Central memory CD8-positive, alpha-beta T cell (primary cell): Measurements from ENCODE around the gene RUNX2.

Experiments
- ATAC-seq: fragments of 150-1000 bp; cut with Tn5 transposase; replicated peaks from 2 replicates; pipeline ENCODE4 v1.10.0; 2022; ENCODE audit warnings: mild to moderate bottlenecking, moderate FRiP score, moderate number of reproducible peaks; ENCODE audit not compliant: poor library complexity, severe bottlenecking; ENCODE audit errors: extremely low read depth
- DNase-seq, 2 donors: peaks; one replicate each; pipeline ENCODE4 v3.0.0; 2021; ENCODE audit warnings: low spot score in 2 of 2
- H3K27ac Mint-ChIP-seq: one replicate; pipeline ENCODE4 v1.8.0; 2022; ENCODE audit warnings: low read depth, mild to moderate bottlenecking, moderate library complexity, mixed read lengths
- H3K27me3 Mint-ChIP-seq: one replicate; pipeline ENCODE4 v1.8.0; 2022; ENCODE audit warnings: mixed read lengths
- H3K36me3 Mint-ChIP-seq: one replicate; pipeline ENCODE4 v1.8.0; 2022; ENCODE audit warnings: mild to moderate bottlenecking, moderate library complexity, mixed read lengths; ENCODE audit not compliant: insufficient read depth
- H3K4me1 Mint-ChIP-seq: one replicate; pipeline ENCODE4 v1.8.0; 2022; ENCODE audit warnings: mixed read lengths
- H3K4me3 Mint-ChIP-seq: one replicate; pipeline ENCODE4 v1.8.0; 2022; ENCODE audit warnings: mild to moderate bottlenecking, moderate library complexity, mixed read lengths
- H3K9me3 Mint-ChIP-seq: one replicate; pipeline ENCODE4 v1.8.0; 2022; ENCODE audit warnings: mixed read lengths

Gene RUNX2

DNA sequence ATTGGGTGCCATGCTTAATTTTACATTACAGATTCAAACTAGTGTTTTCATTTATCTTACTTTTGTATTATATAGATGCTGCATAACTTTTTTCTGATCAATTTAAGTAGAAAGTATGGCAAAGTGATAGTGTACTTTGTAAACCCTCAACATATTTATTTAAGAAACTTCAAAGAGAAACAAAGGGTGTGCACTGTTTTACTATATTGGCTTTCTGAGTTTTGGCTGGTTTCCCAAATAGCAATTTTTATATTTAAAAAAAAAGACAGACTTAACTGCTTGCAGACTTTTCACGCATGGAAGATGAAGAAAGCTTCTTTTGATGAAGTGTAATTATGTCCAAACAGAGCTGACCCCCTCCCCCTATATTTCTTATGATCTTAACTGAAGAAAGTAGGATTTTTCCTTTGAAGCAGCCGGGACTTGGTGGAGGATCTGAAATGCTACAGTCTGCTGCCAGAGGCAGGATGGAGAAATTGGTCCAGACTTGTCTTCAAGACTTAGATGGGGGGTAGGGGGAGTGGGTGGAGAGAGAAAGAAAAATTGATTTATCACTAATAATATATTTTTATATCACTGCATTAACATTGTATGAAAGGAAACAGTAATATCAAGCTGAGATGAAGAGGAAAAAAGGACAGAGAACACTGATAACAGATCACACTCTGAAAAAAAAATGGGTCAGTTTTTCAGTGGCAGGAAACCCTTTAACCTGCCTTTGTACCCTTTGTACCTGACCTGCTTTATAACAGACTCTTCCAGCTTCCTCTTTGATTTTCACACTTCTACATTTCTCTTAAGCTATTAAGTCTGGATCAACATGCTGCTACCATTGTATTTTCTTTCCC, 105.6 kb downstream of the RUNX2 start:
- peaks cover 6% of the 10 kb centered on the region for H3K36me3 Mint-ChIP-seq
- ATAC-seq, result no peak
- no peaks in the 10 kb centered on the region for H3K27me3 Mint-ChIP-seq

DNA sequence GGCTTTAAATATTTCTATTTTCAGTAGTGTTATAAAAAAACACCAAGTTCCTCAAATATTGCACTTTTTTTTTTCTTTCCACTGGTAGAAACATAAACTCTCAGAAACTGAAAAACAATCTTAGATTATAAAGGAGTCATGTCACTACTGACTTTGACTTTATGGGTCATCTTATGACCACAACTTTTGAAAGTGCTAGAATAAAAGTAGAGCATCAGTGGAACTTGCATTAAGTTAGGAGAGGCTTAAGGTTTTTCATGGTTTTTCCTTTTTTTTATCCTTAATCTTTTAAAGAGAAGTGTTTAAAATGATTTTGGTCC, 106.2 kb downstream of the RUNX2 start:
- ATAC-seq, result no peak

More for the DNA sequence above, 105.6 kb downstream of the RUNX2 start:
- Mint-ChIP-seq H3K27ac (no peak overlapping the region), H3K9me3 (no peaks in the 10 kb centered on the region), H3K4me1 (peaks cover 53% of the 10 kb centered on the region), H3K4me3 (no peak overlapping the region)
- no peak for DNase-seq

DNA sequence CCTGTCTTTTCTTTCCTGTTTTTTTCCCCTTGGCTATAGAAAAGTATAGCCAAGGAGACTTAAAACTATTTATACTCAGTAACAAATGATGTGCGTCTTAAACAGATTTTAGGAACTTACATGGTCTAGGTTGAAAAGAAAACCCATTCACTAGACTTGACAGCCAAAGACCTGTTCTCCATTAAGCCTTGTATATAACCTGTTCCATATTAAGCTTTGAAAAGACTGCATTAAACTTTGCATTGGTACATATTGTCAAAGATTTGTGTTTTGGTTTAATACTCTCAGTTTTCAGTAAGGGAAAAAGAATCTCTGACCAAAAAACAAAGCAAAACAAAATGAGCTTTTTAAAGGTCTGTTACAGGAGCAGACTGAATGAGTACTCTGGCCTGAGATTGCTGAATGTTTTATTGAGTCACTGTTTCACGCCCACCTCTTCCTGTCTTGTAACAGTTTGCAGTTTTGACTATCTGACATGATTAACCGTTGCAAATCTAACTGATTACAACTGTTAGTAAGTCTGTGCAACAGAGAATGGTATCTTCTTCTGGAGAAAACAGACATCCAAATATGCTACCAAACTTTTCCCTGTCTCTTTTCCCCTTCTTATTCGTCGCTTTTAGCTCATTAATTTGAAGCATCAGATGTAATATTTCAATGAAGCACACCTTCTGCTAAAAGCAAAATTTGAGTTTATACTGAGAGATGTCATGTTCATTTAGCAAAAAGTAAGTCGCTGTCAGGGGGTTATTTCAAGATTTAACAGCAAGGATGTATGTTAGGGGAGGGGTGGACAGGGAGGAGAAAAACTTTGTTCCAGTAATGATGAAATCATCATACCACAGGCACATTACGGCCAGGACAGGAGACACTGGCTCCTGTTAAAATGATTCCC, 108.7 kb downstream of the RUNX2 start:
- Mint-ChIP-seq H3K27ac (peak overlapping the region; percentile 8), H3K4me3 (peak overlapping the region; percentile 29), H3K4me1 (peaks cover 43% of the 10 kb centered on the region), H3K9me3 (no peaks in the 10 kb centered on the region), H3K36me3 (peaks cover 11% of the 10 kb centered on the region), H3K27me3 (no peaks in the 10 kb centered on the region)
- no peak for DNase-seq
- ATAC-seq, result peak; percentile 78

More for the DNA sequence above, 106.2 kb downstream of the RUNX2 start:
- H3K9me3 Mint-ChIP-seq, result no peaks in the 10 kb centered on the region
- H3K27me3 Mint-ChIP-seq, result no peaks in the 10 kb centered on the region
- H3K27ac Mint-ChIP-seq, result no peak overlapping the region
- H3K4me1 Mint-ChIP-seq, result peaks cover 53% of the 10 kb centered on the region
- peaks cover 8% of the 10 kb centered on the region for H3K36me3 Mint-ChIP-seq
- DNase-seq, result no peak
- H3K4me3 Mint-ChIP-seq, result no peak overlapping the region

DNA sequence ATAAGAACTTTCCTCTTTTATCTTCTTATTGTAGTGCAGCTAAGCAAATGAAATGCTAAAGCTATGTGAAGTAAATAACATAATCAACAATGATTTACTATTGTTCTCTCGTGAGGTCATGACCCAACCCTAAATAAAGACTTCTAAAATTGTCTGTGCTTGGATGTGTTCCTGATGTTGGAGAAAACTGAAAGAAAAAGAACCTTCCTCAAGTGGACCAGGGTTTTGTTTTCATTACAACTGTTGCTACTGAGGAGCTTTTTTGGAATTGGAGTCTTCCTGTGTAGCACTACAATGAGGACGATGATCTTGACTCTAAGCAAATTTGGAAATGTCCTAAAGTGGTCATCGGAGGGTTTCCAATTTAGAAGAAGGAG, 109.3 kb downstream of the RUNX2 start:
- Mint-ChIP-seq H3K4me1 (peaks cover 44% of the 10 kb centered on the region), H3K27me3 (no peaks in the 10 kb centered on the region), H3K36me3 (peaks cover 11% of the 10 kb centered on the region), H3K27ac (peak overlapping the region; percentile 8), H3K9me3 (no peaks in the 10 kb centered on the region), H3K4me3 (no peak overlapping the region)
- DNase-seq (no peak), ATAC-seq (no peak)

DNA sequence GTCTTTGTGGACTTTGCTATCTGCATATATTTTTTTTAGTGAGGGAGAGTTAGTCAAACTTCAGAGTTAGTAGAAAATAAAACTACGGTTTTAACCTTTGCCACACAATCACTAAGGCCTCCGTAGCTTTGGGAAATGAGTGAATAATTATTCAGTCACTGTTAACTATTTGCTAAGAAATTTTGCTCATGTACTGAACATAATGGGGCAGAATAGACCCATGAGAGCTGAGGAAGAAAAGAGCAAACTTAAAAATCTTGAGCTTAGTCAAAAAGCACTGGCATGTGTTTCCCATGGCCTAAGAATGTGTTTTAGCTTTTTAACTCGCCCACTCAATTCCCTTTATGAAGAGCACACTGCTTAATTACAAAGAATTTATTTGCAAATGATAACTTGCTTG, 110.0 kb downstream of the RUNX2 start:
- Mint-ChIP-seq H3K4me3 (no peak overlapping the region), H3K4me1 (peaks cover 44% of the 10 kb centered on the region), H3K9me3 (no peaks in the 10 kb centered on the region), H3K36me3 (peaks cover 11% of the 10 kb centered on the region), H3K27me3 (no peaks in the 10 kb centered on the region), H3K27ac (no peak overlapping the region)
- ATAC-seq (no peak), DNase-seq (no peak)

DNA sequence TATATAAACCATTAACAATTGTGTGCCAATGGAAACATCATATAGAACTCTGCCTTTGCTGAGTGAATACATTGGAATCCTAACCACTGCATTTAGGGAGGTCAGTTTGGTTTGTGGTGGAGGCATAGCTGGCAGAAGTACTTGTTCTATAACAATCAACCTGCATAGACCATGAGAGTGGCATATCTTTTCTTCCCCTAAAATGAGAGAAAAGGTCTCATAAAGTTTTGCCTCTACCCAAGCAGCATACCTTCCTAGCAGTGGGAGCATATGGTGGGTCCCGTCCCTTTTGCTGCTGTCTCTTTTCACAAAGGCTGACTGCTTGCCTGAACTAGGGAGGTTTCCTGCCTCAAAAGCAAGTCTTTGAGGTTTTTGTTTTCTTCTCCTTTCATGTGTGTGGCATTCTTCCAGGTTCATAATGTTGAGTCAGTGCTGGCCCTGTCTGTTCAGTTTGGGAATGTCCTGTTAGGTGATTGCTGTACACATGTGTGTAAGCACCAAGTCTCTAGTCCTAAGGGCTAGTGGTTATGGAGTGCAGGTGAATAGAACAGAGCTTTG, 110.8 kb downstream of the RUNX2 start:
- ATAC-seq (no peak), DNase-seq (no peak)
- Mint-ChIP-seq H3K36me3 (peaks cover 12% of the 10 kb centered on the region), H3K27me3 (no peaks in the 10 kb centered on the region), H3K9me3 (no peaks in the 10 kb centered on the region), H3K4me3 (no peak overlapping the region), H3K27ac (no peak overlapping the region), H3K4me1 (peaks cover 40% of the 10 kb centered on the region)

DNA sequence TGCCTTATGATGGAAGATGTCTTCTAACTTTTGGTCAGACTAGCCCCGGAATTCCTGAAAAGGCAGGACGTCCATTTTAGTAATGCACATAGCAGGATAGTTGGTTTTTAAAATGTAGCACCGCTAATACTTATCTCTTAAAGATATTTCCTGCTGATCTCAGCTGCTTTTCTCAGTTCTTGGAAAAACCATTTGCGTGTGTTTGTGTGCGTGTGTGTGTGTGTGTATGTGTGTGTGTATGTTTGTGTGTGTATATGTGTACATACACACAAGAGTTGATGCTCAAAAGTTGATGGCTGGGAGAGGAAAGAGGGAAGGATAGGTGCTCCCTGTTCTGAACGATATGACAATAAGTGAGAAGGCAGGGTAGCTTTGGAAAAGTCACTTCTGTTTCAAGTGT, 111.3 kb downstream of the RUNX2 start:
- DNase-seq, result no peak
- Mint-ChIP-seq H3K4me1 (peaks cover 34% of the 10 kb centered on the region), H3K36me3 (peaks cover 15% of the 10 kb centered on the region), H3K4me3 (no peak overlapping the region), H3K27me3 (no peaks in the 10 kb centered on the region), H3K27ac (no peak overlapping the region), H3K9me3 (no peaks in the 10 kb centered on the region)
- no peak for ATAC-seq

DNA sequence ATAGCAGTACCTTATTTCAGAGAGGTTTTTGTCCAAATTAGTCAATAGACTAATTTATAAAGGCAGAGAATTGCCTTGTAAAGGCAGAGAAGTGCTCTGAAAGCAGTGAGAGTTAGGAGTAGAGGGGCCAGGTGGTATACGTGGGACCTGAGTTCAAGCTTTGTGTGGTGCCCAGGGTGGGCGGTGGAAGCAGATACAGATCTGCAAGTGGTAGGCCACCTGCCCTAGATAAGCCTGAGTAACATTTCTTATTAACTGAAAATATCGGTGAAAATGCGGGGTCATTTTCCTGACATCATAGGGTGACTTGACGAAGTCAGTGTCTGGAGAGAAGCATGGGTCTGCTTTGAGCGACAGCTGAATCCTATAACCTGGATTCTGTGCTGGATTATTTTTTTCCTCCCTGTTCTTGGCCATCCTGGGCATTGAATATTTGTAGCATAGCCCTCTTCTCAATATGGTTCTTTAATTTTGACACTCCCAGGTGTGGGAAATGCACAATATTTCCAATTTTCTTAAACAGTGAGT, 111.8 kb downstream of the RUNX2 start:
- Mint-ChIP-seq H3K36me3 (peaks cover 15% of the 10 kb centered on the region), H3K4me1 (peaks cover 34% of the 10 kb centered on the region), H3K27me3 (no peaks in the 10 kb centered on the region), H3K4me3 (no peak overlapping the region), H3K9me3 (no peaks in the 10 kb centered on the region), H3K27ac (peak overlapping the region; percentile 37)
- ATAC-seq (no peak), DNase-seq (no peak)

DNA sequence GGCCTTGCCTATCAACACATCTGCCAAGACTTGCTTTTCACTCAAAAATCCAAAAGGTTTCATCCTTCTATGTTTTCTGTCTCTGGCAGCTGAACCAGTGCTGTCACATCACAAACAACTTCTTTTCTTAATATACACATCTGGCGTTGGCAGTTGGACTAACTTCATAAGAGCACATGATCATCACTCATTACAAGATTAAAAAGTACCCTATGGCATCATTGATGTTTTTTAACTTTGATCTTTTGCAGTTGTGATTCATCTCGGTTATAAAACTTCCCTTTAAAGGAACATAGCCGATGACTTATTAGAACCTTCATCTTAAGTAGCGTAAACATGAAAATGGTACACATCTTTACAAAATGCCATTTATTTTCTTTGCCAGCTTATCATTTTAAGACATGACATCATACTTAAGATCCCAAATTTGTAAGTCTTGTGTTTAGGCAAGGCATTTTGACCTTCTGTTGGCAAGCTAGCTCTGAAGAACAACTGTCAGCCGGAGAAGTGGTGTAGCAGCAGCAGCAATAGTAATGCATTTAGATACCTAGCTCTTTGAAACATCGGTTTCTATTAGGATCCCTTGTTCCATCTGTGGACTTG, 113.8 kb downstream of the RUNX2 start:
- Mint-ChIP-seq H3K27me3 (no peaks in the 10 kb centered on the region), H3K36me3 (peaks cover 17% of the 10 kb centered on the region), H3K27ac (peak overlapping the region; percentile 44), H3K4me3 (no peak overlapping the region), H3K4me1 (peaks cover 26% of the 10 kb centered on the region), H3K9me3 (no peaks in the 10 kb centered on the region)
- no peak for ATAC-seq
- DNase-seq, result no peak

DNA sequence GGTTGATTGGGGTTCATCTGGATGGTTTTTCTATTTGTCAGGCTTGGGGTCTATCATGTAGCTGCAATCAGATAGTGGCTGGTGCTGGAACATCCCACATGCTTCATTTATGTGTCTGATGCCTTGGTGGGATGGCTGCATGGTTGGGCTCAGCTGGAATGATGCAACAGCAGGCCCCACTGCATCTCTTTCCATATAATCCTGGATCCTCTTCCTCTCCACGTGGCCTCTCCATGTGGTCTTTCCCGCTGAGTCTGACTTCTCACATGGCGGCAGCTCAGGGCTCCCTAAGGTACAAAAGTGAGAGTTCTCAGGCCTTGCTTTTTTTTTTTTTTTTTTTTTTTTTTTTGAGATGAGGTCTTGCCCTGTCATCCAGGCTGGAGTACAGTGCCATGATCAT, 114.6 kb downstream of the RUNX2 start:
- ATAC-seq, result no peak
- no peaks in the 10 kb centered on the region for H3K9me3 Mint-ChIP-seq
- no peak for DNase-seq
- H3K27ac Mint-ChIP-seq, result peak overlapping the region; percentile 53
- peaks cover 17% of the 10 kb centered on the region for H3K36me3 Mint-ChIP-seq
- H3K4me1 Mint-ChIP-seq, result peaks cover 19% of the 10 kb centered on the region
- H3K4me3 Mint-ChIP-seq, result no peak overlapping the region
- no peaks in the 10 kb centered on the region for H3K27me3 Mint-ChIP-seq

DNA sequence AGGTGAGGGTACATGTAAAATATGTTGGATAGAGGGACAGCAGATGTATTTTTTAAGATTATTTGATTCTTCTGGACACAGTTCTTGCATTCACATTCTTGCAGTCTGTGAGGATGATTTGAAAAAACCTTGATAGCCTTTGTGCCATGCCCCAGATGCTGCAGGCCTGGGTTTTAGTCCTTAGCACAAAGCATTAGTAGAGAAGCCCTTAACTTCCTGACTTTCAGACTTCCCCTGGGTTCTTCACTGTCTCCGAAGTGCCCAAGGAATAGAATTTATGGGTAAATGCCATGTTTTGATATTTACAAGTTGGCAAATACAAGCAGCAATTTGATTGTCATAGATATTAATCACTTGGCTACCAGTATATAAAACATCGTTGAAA, 117.2 kb downstream of the RUNX2 start:
- no peak overlapping the region for H3K27ac Mint-ChIP-seq
- peaks cover 12% of the 10 kb centered on the region for H3K36me3 Mint-ChIP-seq
- H3K4me3 Mint-ChIP-seq, result no peak overlapping the region
- no peaks in the 10 kb centered on the region for H3K9me3 Mint-ChIP-seq
- no peaks in the 10 kb centered on the region for H3K27me3 Mint-ChIP-seq
- ATAC-seq (no peak), DNase-seq (no peak)
- peaks cover 7% of the 10 kb centered on the region for H3K4me1 Mint-ChIP-seq

DNA sequence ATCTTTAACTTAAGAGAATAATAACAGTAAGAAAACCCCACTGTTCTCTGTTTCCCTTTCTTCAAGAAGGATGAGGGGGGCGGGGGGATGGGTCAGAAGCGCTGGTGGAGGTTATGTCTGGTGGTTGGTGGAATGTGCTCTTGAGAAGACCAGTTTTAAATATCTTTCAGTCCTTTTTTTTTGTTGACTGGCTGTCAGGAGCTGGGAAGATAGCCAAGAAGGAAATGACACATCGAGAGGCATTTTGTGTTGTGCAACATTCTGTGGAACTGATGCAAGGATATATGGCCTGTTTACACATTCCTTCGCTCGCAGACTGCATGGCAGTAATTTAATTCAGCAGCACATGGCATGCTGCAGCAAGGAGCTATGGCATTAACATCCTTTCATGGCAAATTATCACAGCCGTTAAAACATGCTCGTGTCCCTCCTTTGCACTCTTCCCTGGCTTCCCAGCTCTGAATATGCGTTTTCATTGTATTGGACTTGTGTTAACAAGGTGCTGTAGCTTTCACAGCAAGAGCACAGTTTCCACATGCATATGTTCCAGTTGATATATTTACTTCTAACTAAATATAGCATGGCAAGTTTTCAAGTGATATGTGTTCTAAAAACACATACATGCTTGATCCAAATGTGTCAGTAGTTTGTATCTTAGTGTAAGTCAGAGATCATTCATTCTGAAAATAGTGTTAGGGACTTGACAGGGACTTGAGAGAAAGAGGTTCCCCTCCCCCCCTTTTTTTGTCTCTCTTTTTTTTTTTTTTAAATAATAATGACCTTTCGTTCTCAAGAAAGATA, 117.8 kb downstream of the RUNX2 start:
- no peak overlapping the region for H3K4me3 Mint-ChIP-seq
- peaks cover 13% of the 10 kb centered on the region for H3K4me1 Mint-ChIP-seq
- no peak overlapping the region for H3K27ac Mint-ChIP-seq
- DNase-seq (no peak), ATAC-seq (no peak)
- H3K9me3 Mint-ChIP-seq, result no peaks in the 10 kb centered on the region
- no peaks in the 10 kb centered on the region for H3K27me3 Mint-ChIP-seq
- H3K36me3 Mint-ChIP-seq, result peaks cover 11% of the 10 kb centered on the region
